AG04450 (cell line): ENCODE results near the gene CAMKMT. TPM values are rescaled to one million over a fixed set of nuclear protein-coding genes. Genes with fewer than 3 reads are reported as not detected.

Experiments
- CTCF ChIA-PET: fragments of 300-600, 350-600 bp; formaldehyde crosslinking; extraction: SDS; loops from one replicate; lab custom pipeline; 2022; ENCODE audit warnings: antibody characterized with exemption, inconsistent platforms; lab: Charles Lee
- POLR2A ChIA-PET: fragments of 350-600 bp; formaldehyde crosslinking; extraction: SDS; loops from one replicate; lab custom pipeline; 2021; ENCODE audit warnings: antibody characterized with exemption, inconsistent platforms; lab: Yijun Ruan, JAX
- DNase-seq: peaks from one replicate; pipeline ENCODE4 v3.0.0-alpha.2; 2011; ENCODE audit warnings: low read depth, low spot score
- H3K27ac ChIP-seq: one replicate; pipeline ENCODE4 v1.5.1; 2012; ENCODE audit warnings: low read depth, low read length, control low read depth
- H3K27me3 ChIP-seq: one replicate; pipeline ENCODE4 v1.6.0; 2012; ENCODE audit warnings: low read length; ENCODE audit not compliant: control insufficient read depth, insufficient read depth
- H3K4me3 ChIP-seq: 2 replicates; pipeline ENCODE4 v1.5.1; 2011; ENCODE audit warnings: mild to moderate bottlenecking, low read depth, low read length, control low read depth
- H3K9me3 ChIP-seq: 2 replicates; pipeline ENCODE4 v1.5.1; 2012; ENCODE audit warnings: low read length; ENCODE audit not compliant: control insufficient read depth, insufficient read depth
- CTCF ChIP-seq: IDR thresholded peaks from 2 replicates; pipeline ENCODE4 v1.5.1; 2011; ENCODE audit warnings: low read depth, low read length, control low read depth, inconsistent platforms
- polyA plus RNA-seq: library from polyadenylated mRNA; depleted of rRNA; stranded (reverse); fragments of >200 nt; gene quantifications from 2 replicates; pipeline ENCODE4 v1.2.3, GENCODE V29; 2011

The CAMKMT gene
- polyA plus RNA-seq, 1 experiment: 10.2 TPM

GRCh38 chr2:44707945-44708660, 346.4 kb downstream of the CAMKMT start:
- CTCF ChIA-PET: interaction anchor here (5.4 kb wide), 1 partner anchor 228 kb away, joined by 36 read pairs; no protein-coding TSS in a partner anchor
- Histone ChIP-seq H3K9me3 (no peaks in the 10 kb centered on the region), H3K4me3 (no peak overlapping the region), H3K27ac (no peak overlapping the region), H3K27me3 (no peaks in the 10 kb centered on the region)
- TF ChIP-seq CTCF: no peak
- POLR2A ChIA-PET: no interaction called here
- DNase-seq: no peak

DNA sequence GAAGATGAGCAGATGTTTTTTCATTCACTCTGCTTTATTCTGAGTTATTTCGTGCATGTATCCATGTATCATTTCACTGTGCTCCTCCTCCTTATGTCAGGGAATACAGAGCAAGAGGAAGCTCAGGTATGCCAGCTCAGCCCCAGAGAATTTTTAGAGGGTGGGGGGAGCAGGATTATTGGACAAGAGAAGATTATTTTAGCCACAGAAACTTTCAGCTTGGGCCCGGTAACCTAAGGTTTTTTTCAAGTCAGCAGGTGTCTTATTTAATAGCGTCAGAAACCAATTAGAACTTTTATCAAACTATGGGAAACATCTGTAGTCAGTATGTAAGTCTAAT, 346.9 kb downstream of the CAMKMT start:
- no peak for DNase-seq
- ChIA-PET CTCF (interaction anchor here (5.4 kb wide), 1 partner anchor 229 kb away, joined by 36 read pairs; no protein-coding TSS in a partner anchor), POLR2A (no interaction called here)
- no peaks in the 10 kb centered on the region for H3K9me3 ChIP-seq
- TF ChIP-seq CTCF: no peak
- no peak overlapping the region for H3K4me3 ChIP-seq
- H3K27me3 ChIP-seq: no peaks in the 10 kb centered on the region
- H3K27ac ChIP-seq: no peak overlapping the region

- Histone ChIP-seq H3K4me3 (no peak overlapping the region), H3K27me3 (no peaks in the 10 kb centered on the region), H3K27ac (no peak overlapping the region), H3K9me3 (no peaks in the 10 kb centered on the region)
- DNase-seq: no peak
- no peak for TF ChIP-seq CTCF
- CTCF ChIA-PET: no interaction called here
- POLR2A ChIA-PET: no interaction called here
Observed at GRCh38 chr2:44713170-44713569, 351.4 kb downstream of the CAMKMT start.

DNA sequence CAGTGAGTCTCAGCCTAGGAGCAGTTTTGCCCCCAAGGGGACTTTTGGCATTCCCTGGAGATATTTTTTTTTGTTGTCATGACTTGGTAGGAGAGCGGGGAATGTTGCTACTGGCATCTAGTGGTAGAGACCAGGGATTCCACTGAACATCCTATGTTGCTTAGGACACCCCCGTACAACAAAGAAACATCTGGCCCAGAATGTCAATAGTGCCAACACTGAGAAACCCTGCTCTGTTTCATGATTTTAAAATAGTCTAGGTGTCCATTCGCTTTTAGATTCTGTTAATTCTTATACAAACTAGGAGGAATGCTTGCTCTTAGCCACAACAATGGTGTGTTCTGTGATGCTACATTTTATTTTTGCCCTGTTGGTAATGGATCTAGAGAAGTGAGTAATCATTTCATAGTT, 353.9 kb downstream of the CAMKMT start:
- no peak for DNase-seq
- TF ChIP-seq CTCF: peak; percentile 53
- no peaks in the 10 kb centered on the region for H3K27me3 ChIP-seq
- H3K9me3 ChIP-seq: no peaks in the 10 kb centered on the region
- ChIA-PET CTCF (interaction anchor here (0.5 to 5.4 kb wide), 5 partner anchors 8 to 860 kb away, joined by 3 to 46 read pairs (median 3); no protein-coding TSS in a partner anchor), POLR2A (no interaction called here)
- H3K27ac ChIP-seq: no peak overlapping the region
- H3K4me3 ChIP-seq: no peak overlapping the region

GRCh38 chr2:44716131-44716530, 354.4 kb downstream of the CAMKMT start:
- ChIA-PET POLR2A (no interaction called here), CTCF (interaction anchor here (0.5 to 5.4 kb wide), 4 partner anchors 9 to 860 kb away, joined by 3 to 46 read pairs (median 3); no protein-coding TSS in a partner anchor)
- TF ChIP-seq CTCF: no peak
- no peak for DNase-seq
- Histone ChIP-seq H3K4me3 (no peak overlapping the region), H3K27ac (no peak overlapping the region), H3K27me3 (no peaks in the 10 kb centered on the region), H3K9me3 (no peaks in the 10 kb centered on the region)
